HG03064 (cell line): ENCODE measurements around the gene PLSCR4.

Experiments used
- ATAC-seq: cut with Tn5 transposase; IDR thresholded peaks from one replicate; pipeline ENCODE4 v1.9.1; 2021; ENCODE audit warnings: low read depth; ENCODE audit not compliant: unreplicated experiment

The PLSCR4 gene

GRCh38 chr3:146196789-146197188 is 54.1 kb downstream of the PLSCR4 start:
- no peak for ATAC-seq

DNA sequence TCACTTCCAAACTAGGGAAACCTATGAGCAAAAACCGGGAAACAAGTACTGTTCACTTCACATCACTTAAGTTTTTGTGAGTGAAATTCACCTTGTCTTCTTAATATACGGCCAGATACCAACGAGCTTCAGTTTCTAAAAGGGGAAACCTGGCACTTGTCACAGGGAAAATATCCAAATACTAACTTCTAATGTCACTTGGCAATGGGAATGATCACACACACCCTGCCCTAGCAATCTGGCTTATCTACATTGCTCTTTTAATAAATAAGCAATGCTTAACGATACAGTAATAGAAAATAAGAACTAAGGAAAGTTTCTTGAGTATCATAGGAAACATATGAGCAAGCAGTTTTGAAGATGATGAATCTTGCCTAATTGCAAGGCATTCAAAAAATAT is 55.3 kb downstream of the PLSCR4 start:
- no peak for ATAC-seq

GRCh38 chr3:146195030-146195429 is 55.9 kb downstream of the PLSCR4 start:
- no peak for ATAC-seq

- ATAC-seq: no peak
These were observed 59.9 kb downstream of the PLSCR4 start for GRCh38 chr3:146191051-146191450.

DNA sequence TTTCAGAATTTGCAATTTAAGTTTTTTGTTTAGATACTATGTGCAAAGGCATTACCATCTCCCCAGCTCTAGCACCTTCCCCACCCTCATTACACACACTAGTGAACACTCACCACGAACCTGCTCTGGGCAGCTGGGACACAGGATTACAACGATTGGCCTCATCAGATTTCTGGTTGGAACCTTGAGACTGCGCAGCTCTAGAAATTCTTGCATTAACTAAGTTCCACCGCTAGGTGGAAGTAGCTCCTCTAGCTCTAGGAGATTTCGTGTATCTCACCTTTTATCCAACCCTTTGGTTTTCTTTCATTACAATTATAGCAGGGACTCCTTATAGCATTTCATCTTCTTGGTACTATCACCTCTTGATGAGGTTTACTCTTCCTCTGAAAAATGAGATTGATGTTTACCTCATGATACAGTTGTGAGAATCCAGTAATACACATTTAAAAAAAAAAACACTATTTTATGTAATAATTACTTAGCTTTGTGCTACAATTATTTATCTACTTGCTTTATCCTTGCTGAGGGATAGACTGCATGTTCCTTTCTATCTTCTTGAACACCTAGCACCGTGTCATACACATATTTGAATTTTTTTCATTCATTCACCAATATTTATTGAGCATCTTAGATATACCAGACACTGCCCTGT is 61.3 kb downstream of the PLSCR4 start:
- peak; percentile 88 for ATAC-seq

GRCh38 chr3:146187334-146187950 is 63.5 kb downstream of the PLSCR4 start:
- no peak for ATAC-seq

GRCh38 chr3:146184241-146185015 is 66.5 kb downstream of the PLSCR4 start:
- ATAC-seq: no peak

GRCh38 chr3:146181216-146181615 is 69.7 kb downstream of the PLSCR4 start:
- no peak for ATAC-seq

GRCh38 chr3:146180376-146180775 is 70.5 kb downstream of the PLSCR4 start:
- no peak for ATAC-seq

DNA sequence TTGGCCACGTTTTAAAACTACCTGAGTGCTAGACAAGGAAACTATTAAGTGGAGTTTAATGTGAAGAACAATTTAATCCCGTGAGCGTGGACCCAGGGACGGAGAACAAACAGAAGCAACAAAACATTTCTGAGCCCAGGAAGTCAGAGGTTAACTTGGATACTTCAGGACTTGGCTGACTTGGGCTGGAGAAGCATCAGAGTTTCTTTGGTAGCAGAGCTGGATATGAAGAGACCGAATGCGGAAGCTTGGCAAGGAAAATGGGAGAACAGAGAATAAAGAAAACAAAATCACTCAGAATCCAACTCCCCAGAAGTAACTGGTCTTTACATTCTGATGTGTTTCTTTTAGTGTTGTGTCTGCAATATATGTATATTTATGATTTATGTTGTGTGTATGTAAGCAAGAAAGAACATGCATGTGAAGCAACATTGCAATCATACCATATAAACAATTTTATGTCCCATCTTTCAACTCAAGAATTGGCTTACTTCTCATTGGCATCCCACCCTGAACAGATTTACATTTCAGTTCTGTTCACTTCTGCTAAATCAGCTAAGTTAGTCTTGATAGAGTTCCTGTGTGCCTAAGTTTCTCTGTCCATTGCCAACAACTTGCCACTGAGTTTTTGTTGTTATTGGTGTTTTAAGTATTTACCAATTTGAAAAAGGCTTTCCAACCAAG is 72.8 kb downstream of the PLSCR4 start:
- ATAC-seq: no peak

DNA sequence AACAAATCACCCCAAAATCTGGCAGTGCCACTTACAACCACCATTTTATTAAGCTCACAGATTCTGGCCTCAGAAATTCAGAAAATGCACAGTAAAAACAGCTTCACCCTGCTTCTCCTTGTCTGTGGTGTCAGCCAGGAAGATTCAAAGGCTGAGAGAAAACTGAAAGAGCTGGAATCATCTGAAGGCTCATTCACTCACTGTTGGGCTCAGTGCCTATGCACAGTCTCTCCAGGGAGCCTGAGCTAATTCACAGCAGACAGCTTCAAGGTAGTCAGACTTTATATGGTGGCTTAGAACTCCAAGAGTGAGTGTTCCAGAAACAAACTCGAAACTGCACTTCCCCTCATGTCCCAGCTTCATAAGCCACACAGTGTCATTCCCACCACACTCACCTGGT is 73.4 kb downstream of the PLSCR4 start:
- no peak for ATAC-seq

- ATAC-seq: no peak
These were observed 73.8 kb downstream of the PLSCR4 start for GRCh38 chr3:146177072-146177471.

DNA sequence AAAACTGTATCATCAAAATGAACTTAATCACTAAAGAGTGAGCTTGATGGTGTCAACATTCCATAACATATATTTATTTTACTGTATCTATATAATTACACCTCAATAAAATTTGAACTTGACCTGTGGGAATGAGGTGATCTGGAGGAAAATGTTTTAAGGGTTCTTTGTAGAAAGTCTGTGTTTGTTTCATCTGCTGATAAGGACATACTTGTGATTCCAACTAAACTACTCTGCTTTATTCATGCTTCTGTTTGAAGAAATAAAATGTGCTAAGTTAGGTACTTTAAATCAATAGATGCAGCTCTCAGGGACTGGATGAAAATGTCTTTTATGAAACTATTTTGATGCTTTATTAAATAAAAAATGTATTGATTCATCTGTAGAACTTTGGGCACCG is 78.3 kb downstream of the PLSCR4 start:
- ATAC-seq: no peak

DNA sequence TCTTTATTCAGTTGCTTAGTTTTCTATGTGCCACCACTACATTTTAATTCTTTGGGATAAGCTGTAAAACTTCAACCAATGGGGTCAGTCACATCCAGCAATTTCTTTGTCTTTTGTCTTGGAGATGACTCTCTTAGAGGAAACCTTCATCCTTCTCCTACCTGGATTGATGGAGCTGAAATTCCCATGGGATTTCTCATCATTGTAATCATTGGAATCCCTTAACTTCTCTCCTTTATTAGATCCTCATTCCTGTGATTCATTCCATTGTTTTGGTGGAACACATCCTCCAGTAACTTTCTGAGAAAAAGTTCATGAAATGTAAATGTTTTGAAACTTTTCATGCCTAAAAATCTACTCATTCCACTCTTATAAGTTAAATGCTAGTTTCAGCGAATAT is 80.3 kb downstream of the PLSCR4 start:
- ATAC-seq: no peak

GRCh38 chr3:146169891-146170290 is 81.0 kb downstream of the PLSCR4 start:
- ATAC-seq: no peak

GRCh38 chr3:146166826-146167225 is 84.1 kb downstream of the PLSCR4 start:
- no peak for ATAC-seq

DNA sequence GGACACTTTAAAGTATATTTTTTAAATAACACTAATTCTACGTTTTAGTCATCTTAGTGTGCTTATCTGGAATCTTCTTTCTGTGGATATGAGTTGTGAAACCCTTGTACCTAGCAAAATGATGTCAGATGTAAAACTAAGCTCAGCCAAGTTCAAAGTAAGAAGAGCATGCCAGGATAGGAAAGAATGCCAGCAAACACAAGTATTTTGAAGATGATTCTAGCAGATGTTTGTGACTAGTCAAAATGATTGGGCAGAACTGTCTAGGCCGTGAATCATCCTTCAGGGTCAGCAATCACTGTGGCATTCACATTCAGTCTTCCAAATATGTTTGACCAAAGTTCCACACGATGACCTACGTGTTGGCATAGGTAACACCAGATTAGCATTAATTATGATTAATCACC is 84.5 kb downstream of the PLSCR4 start:
- no peak for ATAC-seq

DNA sequence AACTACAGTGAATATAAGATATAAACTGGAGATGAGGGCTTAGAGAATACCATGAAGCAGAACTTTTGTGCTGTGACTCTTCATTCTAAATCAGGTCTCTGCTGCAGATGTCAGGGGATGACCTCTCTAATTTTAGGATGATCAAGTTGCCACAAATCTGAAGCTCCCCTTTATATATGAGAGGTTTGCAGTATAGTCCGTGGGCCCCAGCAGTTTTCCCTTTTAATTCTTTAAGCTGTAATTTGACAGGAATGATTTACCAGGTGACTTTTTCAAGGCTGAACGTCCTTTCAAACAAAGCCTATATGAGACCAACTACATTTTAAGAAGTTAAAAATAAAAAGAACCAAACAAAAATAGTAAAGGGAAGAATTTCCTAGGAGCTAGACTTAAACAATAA is 85.0 kb downstream of the PLSCR4 start:
- ATAC-seq: no peak

DNA sequence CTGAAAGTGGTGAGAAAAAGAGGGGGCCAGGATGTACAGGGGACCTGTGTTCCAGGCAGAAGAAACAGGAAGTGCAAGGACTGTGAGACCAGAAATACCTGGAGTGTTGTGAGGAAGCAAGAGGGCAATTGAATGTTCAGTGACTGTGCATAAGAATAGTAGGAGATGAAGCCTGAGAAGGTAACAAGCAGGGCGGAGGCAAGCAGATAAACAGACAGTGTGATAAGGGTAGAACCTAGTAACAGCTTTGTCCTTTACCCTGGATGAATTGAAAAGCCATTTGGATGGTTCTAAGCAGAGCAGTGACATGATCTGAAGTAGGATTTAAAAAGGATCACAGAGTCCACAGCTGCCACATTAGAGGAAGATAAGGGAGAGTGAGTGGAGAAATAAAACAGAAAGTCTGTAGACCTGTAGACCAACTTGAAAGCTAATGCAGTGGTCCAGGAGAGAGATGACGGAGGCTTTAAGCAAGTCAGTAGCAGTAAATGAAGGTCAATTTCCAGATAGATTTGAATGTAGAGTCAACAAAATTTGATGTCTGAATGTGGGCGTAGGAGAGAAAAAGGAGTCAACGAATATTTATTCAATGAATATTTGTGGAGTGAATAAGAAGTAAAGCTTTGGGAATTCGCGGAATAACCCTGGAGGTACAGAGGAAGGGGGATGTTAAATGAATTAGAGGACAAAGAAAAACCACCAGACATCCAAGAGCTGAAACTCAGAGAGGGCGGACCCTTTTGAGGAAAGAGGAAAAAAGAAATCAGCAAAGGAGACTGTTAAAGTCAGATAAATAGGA is 85.7 kb downstream of the PLSCR4 start:
- no peak for ATAC-seq

- ATAC-seq: no peak
These were observed 86.4 kb downstream of the PLSCR4 start for GRCh38 chr3:146164506-146164905.
